ENCODE data around the gene AUH.
"Not testable (repeated sequence)": the region's sequence is repeated elsewhere in the genome, so short reads cannot be mapped to it uniquely, and the experiment has no call there.

AUH gene

GRCh38 chr9:91199739-91200497 lies 161.8 kb downstream of the AUH start:
- DNase-seq = peak in 1 of 42 donors; percentile 36
- intact Hi-C loops (cut with DNase I) = no loop called here

- intact Hi-C loops (cut with DNase I); DNase-seq: not testable (repeated sequence)
These were observed 162.8 kb downstream of the AUH start for GRCh38 chr9:91198881-91199280.

DNA sequence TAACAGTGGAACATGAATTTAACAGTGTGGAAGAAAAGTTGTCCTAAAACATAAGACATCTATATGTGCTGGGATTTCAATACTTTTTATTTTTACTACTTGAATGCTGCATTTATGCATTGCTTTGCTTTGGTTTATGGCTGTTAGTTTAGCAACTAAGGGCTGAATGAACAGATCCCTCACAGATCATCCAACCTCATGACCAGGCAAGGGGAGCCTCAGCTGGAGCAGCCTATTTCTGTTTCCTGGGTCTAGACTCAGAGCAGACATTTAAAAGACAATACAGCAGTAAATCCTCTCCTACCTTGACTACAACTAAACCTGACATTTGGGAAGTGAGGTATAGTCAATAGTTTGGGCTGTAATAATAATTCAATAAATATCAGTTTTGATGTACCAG lies 163.3 kb downstream of the AUH start:
- intact Hi-C loops (cut with DNase I) = no loop called here
- peak in 1 of 42 donors; percentile 27 for DNase-seq

- intact Hi-C loops (cut with DNase I) = no loop called here
- peak in 38 of 42 donors; percentile 27 to 85 (median 59) for DNase-seq
These were observed 164.2 kb downstream of the AUH start for GRCh38 chr9:91197232-91198181.

DNA sequence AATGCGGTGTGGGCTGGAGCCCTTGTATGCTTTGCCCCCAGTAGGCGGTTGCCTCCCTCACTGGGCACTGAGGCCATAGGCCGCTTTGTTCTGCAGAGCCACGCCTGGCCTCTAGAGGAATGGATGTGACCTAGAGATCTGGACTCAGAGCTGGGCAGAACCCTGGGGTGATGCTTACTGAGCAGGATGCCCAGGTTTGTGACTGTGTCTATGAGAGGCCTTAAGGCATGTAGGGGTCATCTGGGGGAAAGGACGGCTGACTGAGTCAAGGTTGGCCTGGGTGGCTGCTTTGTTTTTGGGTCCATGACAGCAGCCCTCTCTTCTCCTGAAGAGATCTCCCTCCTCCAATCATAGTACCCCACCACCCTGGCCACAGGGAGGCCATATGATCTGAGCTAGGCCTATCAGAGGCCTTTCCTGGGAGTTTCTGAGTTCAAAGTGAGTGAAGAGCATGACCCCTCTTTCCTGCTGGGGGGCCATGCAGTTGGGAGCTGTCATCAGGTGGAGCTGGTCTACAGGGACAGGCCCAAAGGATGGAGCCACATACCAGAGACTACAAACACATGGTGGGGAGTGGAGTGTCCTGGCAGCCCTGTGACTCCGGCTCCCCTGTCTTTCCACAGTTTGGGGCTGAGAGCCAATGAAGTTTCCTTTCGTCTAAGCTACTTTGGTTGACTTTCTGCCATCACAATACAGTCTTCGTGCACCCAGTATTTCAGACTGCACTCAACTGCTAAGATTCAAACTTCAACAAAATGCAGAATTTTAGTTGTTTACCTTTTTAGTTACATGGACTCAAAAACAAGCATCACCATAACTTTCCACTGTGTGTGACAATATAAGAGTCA lies 165.4 kb downstream of the AUH start:
- DNase-seq = peak in 1 of 42 donors; percentile 41
- intact Hi-C loops (cut with DNase I) = no loop called here

DNA sequence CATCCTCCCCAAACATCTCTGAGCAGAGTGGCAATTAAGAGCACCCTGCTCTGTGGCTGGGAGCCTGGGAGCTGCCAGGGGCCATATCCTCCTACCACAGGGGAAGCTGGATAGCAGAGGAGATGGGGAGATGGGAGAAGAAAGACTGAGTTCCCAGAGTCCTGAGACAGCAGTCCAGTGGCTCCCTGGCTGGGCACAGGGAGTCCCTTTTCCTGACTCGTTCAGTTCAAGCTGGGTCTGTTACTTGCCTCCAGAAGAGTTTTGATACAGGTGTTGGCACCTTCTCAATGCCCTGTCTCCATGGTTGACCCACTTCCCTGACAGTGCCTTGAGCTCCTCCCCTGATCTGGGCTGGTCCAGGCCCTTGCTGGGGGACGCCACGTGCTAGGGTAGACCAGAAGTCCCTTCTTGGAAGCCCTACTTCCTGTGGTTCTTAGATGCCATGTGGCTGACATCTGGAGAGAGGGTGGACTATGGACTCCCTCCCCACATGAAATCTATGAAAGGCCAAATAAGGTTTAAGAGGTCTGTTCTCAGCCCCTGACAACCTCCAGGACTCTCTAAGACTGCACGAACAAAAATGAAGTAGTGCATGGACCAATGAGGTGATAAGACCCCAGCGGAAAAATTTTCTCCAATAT lies 166.2 kb downstream of the AUH start:
- intact Hi-C loops (cut with DNase I) = no loop called here
- DNase-seq = peak in 1 of 42 donors; percentile 37

- DNase-seq = peak; percentile 32 to 84 (median 70)
- intact Hi-C loops (cut with DNase I) = loop anchor here (5.0 kb wide), 1 partner anchor 228 kb away; the partner anchor contains the start of gene NFIL3
These were observed 167.9 kb downstream of the AUH start for GRCh38 chr9:91193658-91194391.

- DNase-seq = peak in 37 of 42 donors; percentile 16 to 86 (median 45)
- intact Hi-C loops (cut with DNase I) = loop anchor here (5.0 kb wide), 1 partner anchor 229 kb away; the partner anchor contains the start of gene NFIL3
These were observed 168.5 kb downstream of the AUH start for GRCh38 chr9:91193087-91193657.

GRCh38 chr9:91192381-91193086 lies 169.2 kb downstream of the AUH start:
- intact Hi-C loops (cut with DNase I) = loop anchor here (5.0 kb wide), 1 partner anchor 230 kb away; the partner anchor contains the start of gene NFIL3
- peak in 1 of 42 donors; percentile 42 for DNase-seq

GRCh38 chr9:91191411-91192380 lies 170.0 kb downstream of the AUH start:
- intact Hi-C loops (cut with DNase I) = loop anchor here (5.0 kb wide), 1 partner anchor 231 kb away; the partner anchor contains the start of gene NFIL3
- DNase-seq = peak in 1 of 42 donors; percentile 37

- DNase-seq = peak in 2 of 42 donors; percentile 6 to 9
- intact Hi-C loops (cut with DNase I) = loop anchor here (5.0 kb wide), 1 partner anchor 232 kb away; the partner anchor contains the start of gene NFIL3
These were observed 171.7 kb downstream of the AUH start for GRCh38 chr9:91190062-91190461.

DNA sequence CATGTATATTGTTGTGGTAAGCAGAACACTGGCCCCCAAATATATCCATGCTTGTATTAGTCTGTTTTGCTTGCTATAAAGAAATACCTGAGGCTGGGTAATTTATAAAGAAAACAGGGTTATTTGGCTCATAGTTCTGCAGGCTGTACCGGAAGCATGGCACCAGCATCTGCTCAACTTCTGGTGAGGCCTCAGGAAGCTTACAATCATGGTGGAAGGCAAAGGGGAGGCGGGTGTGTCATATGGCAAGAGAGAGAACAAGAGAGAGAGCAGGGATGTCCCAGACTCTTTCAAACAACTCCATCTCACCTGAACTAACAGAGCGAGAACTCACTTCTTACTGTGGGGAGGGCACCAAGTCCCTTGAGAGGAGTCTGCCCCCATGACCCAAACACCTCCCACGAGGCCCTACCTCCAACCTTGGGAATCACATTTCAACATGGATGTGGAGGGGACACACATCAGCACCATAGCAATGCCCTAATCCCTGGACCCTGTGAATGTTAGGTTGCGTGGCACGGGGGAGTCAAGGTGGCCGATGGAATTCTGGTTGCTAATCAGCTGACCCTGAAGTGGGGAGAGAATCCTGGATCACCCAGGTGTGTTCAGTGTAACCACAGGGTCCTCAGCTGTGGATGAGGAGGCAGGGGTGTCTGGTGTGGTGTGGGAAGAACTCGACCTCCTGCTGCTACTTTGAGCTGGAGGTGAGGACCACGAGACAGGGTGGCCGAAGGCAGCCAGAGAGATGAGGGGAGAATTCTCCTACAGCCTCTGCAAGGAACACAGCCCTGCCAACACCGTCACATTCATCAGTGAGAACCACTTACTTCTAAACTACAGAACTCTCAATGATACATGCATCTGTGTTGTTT lies 172.8 kb downstream of the AUH start:
- DNase-seq = peak in 2 of 42 donors; percentile 8 to 38
- intact Hi-C loops (cut with DNase I) = no loop called here

- intact Hi-C loops (cut with DNase I) = no loop called here
- peak in 2 of 42 donors; percentile 17 to 21 for DNase-seq
These were observed 173.8 kb downstream of the AUH start for GRCh38 chr9:91187965-91188344.

DNA sequence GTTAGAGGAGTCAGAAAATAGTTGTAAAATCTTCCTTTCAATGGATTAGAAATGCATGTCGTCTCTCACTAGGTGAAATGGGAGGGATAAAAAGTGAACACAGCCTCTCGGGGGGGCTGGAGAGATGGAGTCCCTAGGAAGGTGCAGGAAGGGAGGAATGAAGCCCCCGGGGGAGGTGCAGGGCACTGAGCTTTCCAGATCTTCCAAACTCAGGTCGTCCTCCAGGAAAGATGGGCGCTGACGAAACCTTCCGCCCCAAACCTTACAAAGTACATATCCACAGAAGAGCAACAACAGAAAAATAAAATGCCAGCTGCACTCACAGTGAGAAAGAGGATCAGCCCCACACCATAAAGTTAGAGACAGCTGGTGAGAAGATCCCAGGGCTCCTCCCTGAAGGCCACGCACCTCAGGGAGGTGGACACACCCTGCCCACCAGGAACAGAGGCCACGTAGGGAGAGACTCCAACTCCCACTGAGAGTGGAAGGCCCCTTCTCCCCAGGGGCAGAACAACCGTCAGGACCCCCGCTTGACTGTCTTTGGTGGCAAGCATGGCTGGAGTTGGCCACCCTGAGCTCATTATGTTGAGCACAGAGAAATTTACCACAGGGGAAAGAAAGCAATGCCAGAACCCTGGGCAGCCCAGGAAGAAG lies 174.3 kb downstream of the AUH start:
- DNase-seq = peak in 1 of 42 donors; percentile 16
- intact Hi-C loops (cut with DNase I) = no loop called here

All from head of caudate nucleus (tissue), 42 donors.